H9 (cell line): Measurements from ENCODE around the gene MGA. TPM values are rescaled to one million over a fixed set of nuclear protein-coding genes. Genes with fewer than 3 reads are reported as not detected.
A peak's percentile ranks its signal among the peaks of the same experiment; 100 is the strongest.

Experiments used
- DNase-seq: peaks from one replicate; pipeline ENCODE4 v3.0.0-alpha.2; 2017
- H2AFZ ChIP-seq: one replicate; pipeline ENCODE4 v1.6.1; 2013; ENCODE audit warnings: mild to moderate bottlenecking, low read length, control low read depth, moderate library complexity
- H2AK5ac ChIP-seq: 2 replicates; pipeline ENCODE4 v1.6.1; 2013; ENCODE audit warnings: low read length, control low read depth, mixed read lengths; ENCODE audit not compliant: insufficient read length
- H2BK120ac ChIP-seq: one replicate; pipeline ENCODE4 v1.6.1; 2013; ENCODE audit warnings: low read depth, mild to moderate bottlenecking, low read length, control low read depth, inconsistent platforms; ENCODE audit not compliant: poor library complexity, severe bottlenecking
- H2BK12ac ChIP-seq: 2 replicates; pipeline ENCODE4 v1.6.1; 2013; ENCODE audit warnings: low read length, control low read depth, mixed read lengths, low read depth; ENCODE audit not compliant: insufficient read length
- H2BK15ac ChIP-seq: 2 replicates; pipeline ENCODE4 v1.6.1; 2013; ENCODE audit warnings: low read depth, low read length, control low read depth
- H2BK20ac ChIP-seq: one replicate; pipeline ENCODE4 v1.6.1; 2013; ENCODE audit warnings: low read depth, mild to moderate bottlenecking, low read length, control low read depth, inconsistent platforms; ENCODE audit not compliant: poor library complexity, severe bottlenecking
- H2BK5ac ChIP-seq: 2 replicates; pipeline ENCODE4 v1.6.1; 2013; ENCODE audit warnings: low read length, control low read depth, mixed read lengths; ENCODE audit not compliant: insufficient read length
- H3K14ac ChIP-seq: 2 replicates; pipeline ENCODE4 v1.6.1; 2013; ENCODE audit warnings: low read length, control low read depth; ENCODE audit not compliant: insufficient read depth
- H3K18ac ChIP-seq: 2 replicates; pipeline ENCODE4 v1.6.1; 2013; ENCODE audit warnings: low read depth, mild to moderate bottlenecking, mixed read lengths, low read length, control low read depth; ENCODE audit not compliant: insufficient read length
- H3K23ac ChIP-seq: 2 replicates; pipeline ENCODE4 v1.6.1; 2013; ENCODE audit warnings: low read length, control low read depth, mixed read lengths, low read depth; ENCODE audit not compliant: insufficient read length
- H3K23me2 ChIP-seq: 2 replicates; pipeline ENCODE4 v1.6.1; 2013; ENCODE audit warnings: low read depth, mild to moderate bottlenecking, mixed read lengths, low read length, control low read depth; ENCODE audit not compliant: insufficient read length, poor library complexity, severe bottlenecking
- H3K27ac ChIP-seq: 2 replicates; pipeline ENCODE4 v1.5.1; 2013; ENCODE audit warnings: low read length, control low read depth, mixed read lengths, low read depth; ENCODE audit not compliant: insufficient read length
- H3K27me3 ChIP-seq: 2 replicates; pipeline ENCODE4 v1.6.1; 2013; ENCODE audit warnings: low read length, control low read depth, inconsistent platforms; ENCODE audit not compliant: insufficient read depth
- H3K4ac ChIP-seq: 2 replicates; pipeline ENCODE4 v1.6.1; 2013; ENCODE audit warnings: low read depth, mild to moderate bottlenecking, control low read depth, inconsistent platforms, low read length, moderate library complexity
- H3K4me1 ChIP-seq: 2 replicates; pipeline ENCODE4 v1.6.1; 2013; ENCODE audit warnings: low read length, control low read depth, inconsistent platforms; ENCODE audit not compliant: insufficient read depth
- H3K4me2 ChIP-seq: 2 replicates; pipeline ENCODE4 v1.6.1; 2013; ENCODE audit warnings: low read length, control low read depth, mixed read lengths; ENCODE audit not compliant: insufficient read length, insufficient read depth
- H3K56ac ChIP-seq: 2 replicates; pipeline ENCODE4 v1.6.1; 2013; ENCODE audit warnings: low read depth, mild to moderate bottlenecking, mixed read lengths, low read length, control low read depth; ENCODE audit not compliant: insufficient read length
- H3K79me1 ChIP-seq: 2 replicates; pipeline ENCODE4 v1.6.1; 2013; ENCODE audit warnings: low read depth, mild to moderate bottlenecking, moderate library complexity, low read length, control low read depth, inconsistent platforms; ENCODE audit not compliant: insufficient read depth, poor library complexity, severe bottlenecking
- H3K79me2 ChIP-seq: 2 replicates; pipeline ENCODE4 v1.6.1; 2013; ENCODE audit warnings: low read length, control low read depth, inconsistent platforms; ENCODE audit not compliant: insufficient read depth
- H3K9ac ChIP-seq: 2 replicates; pipeline ENCODE4 v1.6.1; 2013; ENCODE audit warnings: low read length, control low read depth, mixed read lengths; ENCODE audit not compliant: insufficient read length; ENCODE audit errors: extremely low read depth
- H3K9me3 ChIP-seq: one replicate; pipeline ENCODE4 v1.6.1; 2013; ENCODE audit warnings: low read depth, low read length, inconsistent platforms; ENCODE audit not compliant: control insufficient read depth
- H3T11ph ChIP-seq: one replicate; pipeline ENCODE4 v1.6.1; 2013; ENCODE audit warnings: mild to moderate bottlenecking, low read length, control low read depth, inconsistent platforms
- H4K20me1 ChIP-seq: one replicate; pipeline ENCODE4 v1.6.1; 2013; ENCODE audit not compliant: control insufficient read depth, insufficient read length, insufficient read depth
- H4K5ac ChIP-seq: 2 replicates; pipeline ENCODE4 v1.6.1; 2013; ENCODE audit warnings: low read depth, mild to moderate bottlenecking, mixed read lengths, low read length, control low read depth; ENCODE audit not compliant: insufficient read length
- H4K8ac ChIP-seq: replicated peaks from 2 replicates; pipeline ENCODE4 v1.6.1; 2013; ENCODE audit warnings: low read length, control low read depth, mixed read lengths, low read depth; ENCODE audit not compliant: insufficient read length
- H4K91ac ChIP-seq: 2 replicates; pipeline ENCODE4 v1.6.1; 2013; ENCODE audit warnings: low read depth, mild to moderate bottlenecking, moderate library complexity, mixed read lengths, low read length, control low read depth; ENCODE audit not compliant: insufficient read length
- H3K27ac Mint-ChIP-seq, 3 experiments: 2 replicates in 2 of 3; 3 replicates in 1 of 3; pipeline ENCODE4 v1.8.0; 2020 to 2021; ENCODE audit warnings: mixed read lengths in 3 of 3, mild to moderate bottlenecking in 1 of 3, moderate library complexity in 1 of 3
- H3K27me3 Mint-ChIP-seq: 2 replicates; pipeline ENCODE4 v1.8.0; 2021; ENCODE audit warnings: low read depth, mild to moderate bottlenecking, moderate library complexity, mixed read lengths
- H3K36me3 Mint-ChIP-seq, 3 experiments: 2 replicates in 2 of 3; 3 replicates in 1 of 3; pipeline ENCODE4 v1.8.0; 2020 to 2021; ENCODE audit warnings: low read depth in 3 of 3, mixed read lengths in 3 of 3; ENCODE audit not compliant: insufficient read depth in 1 of 3
- H3K4me1 Mint-ChIP-seq, 2 experiments: 2 replicates each; pipeline ENCODE4 v1.8.0; 2020; ENCODE audit warnings: mixed read lengths in 2 of 2
- H3K4me3 Mint-ChIP-seq, 2 experiments: 2 replicates in 1 of 2; 3 replicates in 1 of 2; pipeline ENCODE4 v1.8.0; 2020 to 2021; ENCODE audit warnings: mild to moderate bottlenecking in 2 of 2, mixed read lengths in 2 of 2, moderate library complexity in 1 of 2
- H3K9me3 Mint-ChIP-seq, 2 experiments: 2 replicates in 1 of 2; 3 replicates in 1 of 2; pipeline ENCODE4 v1.8.0; 2020; ENCODE audit warnings: mild to moderate bottlenecking in 2 of 2, mixed read lengths in 2 of 2, moderate library complexity in 1 of 2
- WGBS: extraction: QIAGEN DNeasy Blood & Tissue Kit; methylation state at CpG from one replicate; pipeline ENCODE4 v1.1.7; 2013; ENCODE audit warnings: missing lambda C conversion rate, low lambda C conversion rate, mixed read lengths; ENCODE audit not compliant: insufficient read length; ENCODE audit errors: extremely low coverage; 5-methylcytosine and 5-hydroxymethylcytosine counted together
- total RNA-seq: library from RNA; stranded (reverse); gene quantifications from 2 replicates; pipeline ENCODE4 v1.2.1, GENCODE V29; 2021
- TF ChIP-seq, protein P1 (sequence below): fragments of 200-600 bp; sonication (generic); conservative IDR thresholded peaks from 3 replicates; pipeline ENCODE4 v1.8.0; 2021; ENCODE audit warnings: antibody characterized with exemption, mild to moderate bottlenecking

Gene MGA
- total RNA-seq, 1 experiment from 2014 or later: 62.7 TPM

GRCh38 chr15:41797201-41797944, 137.2 kb downstream of the MGA start:
- H4K8ac ChIP-seq: no peak overlapping the region
- no peak overlapping the region for H3K56ac ChIP-seq
- H4K20me1 ChIP-seq: no peaks in the 10 kb centered on the region
- Mint-ChIP-seq H3K36me3 (peaks cover 0 to 5% (median 2%) of the 10 kb centered on the region in 3 experiments; a peak in 4 of 7 replicates), H3K4me3 (no peak overlapping the region), H3K9me3 (no peaks in the 10 kb centered on the region), H3K27me3 (no peaks in the 10 kb centered on the region), H3K4me1 (peaks cover 2 to 3% of the 10 kb centered on the region in 2 experiments; a peak in 2 of 4 replicates), H3K27ac (peak overlapping the region in 1 of 3 experiments; percentile 22; a peak in 1 of 7 replicates)
- H3T11ph ChIP-seq: no peak overlapping the region
- H3K27me3 ChIP-seq: no peaks in the 10 kb centered on the region
- H4K5ac ChIP-seq: no peak overlapping the region
- H3K14ac ChIP-seq: no peak overlapping the region
- H2AFZ ChIP-seq: no peak overlapping the region
- TF ChIP-seq, protein P1, sequence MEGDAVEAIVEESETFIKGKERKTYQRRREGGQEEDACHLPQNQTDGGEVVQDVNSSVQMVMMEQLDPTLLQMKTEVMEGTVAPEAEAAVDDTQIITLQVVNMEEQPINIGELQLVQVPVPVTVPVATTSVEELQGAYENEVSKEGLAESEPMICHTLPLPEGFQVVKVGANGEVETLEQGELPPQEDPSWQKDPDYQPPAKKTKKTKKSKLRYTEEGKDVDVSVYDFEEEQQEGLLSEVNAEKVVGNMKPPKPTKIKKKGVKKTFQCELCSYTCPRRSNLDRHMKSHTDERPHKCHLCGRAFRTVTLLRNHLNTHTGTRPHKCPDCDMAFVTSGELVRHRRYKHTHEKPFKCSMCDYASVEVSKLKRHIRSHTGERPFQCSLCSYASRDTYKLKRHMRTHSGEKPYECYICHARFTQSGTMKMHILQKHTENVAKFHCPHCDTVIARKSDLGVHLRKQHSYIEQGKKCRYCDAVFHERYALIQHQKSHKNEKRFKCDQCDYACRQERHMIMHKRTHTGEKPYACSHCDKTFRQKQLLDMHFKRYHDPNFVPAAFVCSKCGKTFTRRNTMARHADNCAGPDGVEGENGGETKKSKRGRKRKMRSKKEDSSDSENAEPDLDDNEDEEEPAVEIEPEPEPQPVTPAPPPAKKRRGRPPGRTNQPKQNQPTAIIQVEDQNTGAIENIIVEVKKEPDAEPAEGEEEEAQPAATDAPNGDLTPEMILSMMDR: no peak
- no peak overlapping the region for H2BK12ac ChIP-seq
- H3K4ac ChIP-seq: no peak overlapping the region
- WGBS: no CpG with 5 or more reads among the region's 8 CpGs
- no peak overlapping the region for H2AK5ac ChIP-seq
- no peaks in the 10 kb centered on the region for H3K79me1 ChIP-seq
- no peak overlapping the region for H3K27ac ChIP-seq
- H2BK20ac ChIP-seq: no peak overlapping the region
- H2BK120ac ChIP-seq: no peak overlapping the region
- H2BK5ac ChIP-seq: no peak overlapping the region
- no peak for DNase-seq
- no peaks in the 10 kb centered on the region for H3K4me1 ChIP-seq
- H3K9ac ChIP-seq: no peak overlapping the region
- H3K9me3 ChIP-seq: no peaks in the 10 kb centered on the region
- H3K79me2 ChIP-seq: no peaks in the 10 kb centered on the region
- H2BK15ac ChIP-seq: no peak overlapping the region
- no peak overlapping the region for H3K23ac ChIP-seq
- H4K91ac ChIP-seq: no peak overlapping the region
- H3K4me2 ChIP-seq: no peak overlapping the region
- H3K18ac ChIP-seq: no peak overlapping the region
- H3K23me2 ChIP-seq: no peaks in the 10 kb centered on the region
